Colon (tissue), 2 donors: ENCODE measurements around the gene AGFG1.

Experiments
- FAIRE-seq: peaks from 2 replicates; lab custom pipeline; 2012; peaks lifted over from hg19 to GRCh38; lab: Jason Lieb, UNC
- donor health status: control.
- donor health status: control.

AGFG1 gene

DNA sequence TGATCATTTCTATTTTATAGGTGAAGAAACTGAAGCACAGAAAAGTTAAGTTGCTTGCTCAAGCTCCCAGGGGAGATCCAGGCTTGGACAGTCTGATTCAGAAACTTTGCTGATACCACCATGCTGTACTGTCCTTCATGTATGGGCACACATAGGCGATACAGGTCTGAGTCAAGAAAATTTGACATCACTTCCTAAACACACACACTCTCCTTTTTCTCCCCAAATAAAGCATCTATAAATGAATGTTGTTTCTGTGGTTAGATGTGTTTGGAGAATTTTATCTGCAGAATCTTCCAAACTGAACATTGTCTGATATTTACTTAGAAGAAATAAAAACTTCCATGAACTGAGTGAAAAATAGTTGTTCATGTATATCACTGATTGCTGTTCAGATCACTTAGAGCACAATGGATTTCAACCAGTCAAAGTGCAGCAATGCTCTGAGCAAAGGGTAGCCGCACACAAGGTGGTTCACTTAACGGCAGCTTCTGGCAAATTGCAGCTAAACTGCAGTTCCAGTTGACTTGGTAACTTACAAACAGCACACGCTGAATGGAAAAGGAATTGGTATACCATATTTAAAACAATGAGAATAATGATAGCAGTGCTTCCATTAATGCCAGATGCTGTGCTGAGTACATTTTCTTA is 10.0 kb upstream of the AGFG1 start:
- no peak for FAIRE-seq

GRCh38 chr2:227462462-227462951 is 9.4 kb upstream of the AGFG1 start:
- no peak for FAIRE-seq

DNA sequence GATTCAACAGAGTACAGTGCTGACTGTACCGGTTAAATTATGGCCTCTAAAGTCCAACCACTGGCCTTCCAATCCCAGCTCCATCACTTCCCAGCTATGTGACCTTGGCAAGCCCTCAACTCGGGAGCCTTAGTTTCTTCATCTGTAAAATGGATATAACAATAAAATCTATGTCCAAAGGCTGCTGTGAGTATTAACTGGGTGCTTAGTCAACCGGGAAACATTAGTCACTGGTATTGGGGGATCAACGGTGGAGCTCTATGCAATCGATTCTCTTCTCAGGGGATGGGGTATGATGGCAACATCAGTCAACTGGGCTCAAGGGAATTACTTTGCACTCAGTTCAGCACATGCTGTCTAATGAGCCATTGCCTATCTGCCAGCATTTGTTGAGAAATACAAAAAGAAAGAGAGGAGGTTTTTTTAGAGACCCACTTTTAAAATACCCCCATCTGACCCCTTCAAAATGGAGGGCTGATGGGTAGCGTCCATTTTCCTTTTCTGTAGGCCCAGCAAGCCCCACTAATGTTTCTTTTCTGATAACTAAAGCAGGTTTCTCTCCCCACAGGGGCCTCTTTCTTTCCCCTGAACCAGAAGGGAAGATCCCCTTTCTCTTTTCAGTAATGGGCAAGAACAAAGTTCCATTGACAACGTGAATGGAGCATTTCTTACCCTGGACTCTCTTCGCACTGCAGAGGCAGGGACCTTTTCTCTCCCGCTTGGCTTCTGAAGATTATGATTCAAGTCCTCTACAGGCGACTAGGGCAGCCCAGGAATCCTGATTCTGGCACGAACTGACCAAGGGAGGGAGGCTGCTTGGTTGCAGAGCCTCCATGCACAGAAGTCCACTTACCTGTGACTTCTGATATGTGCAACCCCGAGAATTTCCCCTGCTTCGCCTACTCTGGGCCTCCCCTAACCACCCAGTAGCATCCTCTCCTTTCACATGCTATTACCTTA is 8.7 kb upstream of the AGFG1 start:
- no peak for FAIRE-seq

GRCh38 chr2:227464361-227464760 is 7.6 kb upstream of the AGFG1 start:
- FAIRE-seq: no peak

DNA sequence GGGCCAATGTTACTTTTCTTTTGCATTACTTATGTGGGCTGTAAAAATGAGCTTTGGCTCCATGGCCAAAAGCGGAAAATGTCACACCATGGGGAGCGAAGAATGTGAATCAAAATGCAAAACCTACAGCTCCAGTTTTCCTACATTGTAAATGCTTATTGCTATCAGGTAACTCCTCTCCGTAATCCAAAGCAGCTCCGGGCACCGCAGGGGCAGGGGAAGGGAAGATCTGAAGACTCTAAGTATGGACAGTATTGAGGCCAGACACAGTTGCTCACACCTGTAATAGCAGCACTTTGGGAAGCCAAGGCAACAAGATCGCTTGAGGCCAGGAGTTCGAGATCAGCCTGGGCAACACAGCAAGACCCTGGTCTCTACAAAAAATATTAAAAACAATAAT is 7.1 kb upstream of the AGFG1 start:
- no peak for FAIRE-seq

GRCh38 chr2:227466887-227467600 is 4.9 kb upstream of the AGFG1 start:
- FAIRE-seq: no peak

DNA sequence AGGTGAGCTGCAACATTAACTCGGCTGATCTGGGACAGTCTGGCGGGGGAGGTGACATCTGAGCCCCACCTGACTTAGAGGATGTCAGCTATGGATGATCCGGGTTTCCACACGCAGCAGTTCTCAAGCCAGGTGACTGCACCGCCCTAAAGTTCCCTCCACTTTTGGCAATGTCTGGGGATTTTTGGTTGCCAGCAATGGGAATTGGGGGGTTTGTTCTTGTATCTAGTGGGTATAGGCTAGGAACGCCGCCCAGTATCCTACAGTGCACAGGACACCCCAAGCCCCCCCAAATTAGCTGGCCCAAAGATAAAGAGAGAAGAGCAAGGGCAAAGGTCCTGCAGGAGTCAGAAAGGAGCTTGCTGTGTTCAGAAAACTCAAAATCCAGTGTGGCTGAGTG is 544 bp upstream of the AGFG1 start:
- FAIRE-seq: no peak

GRCh38 chr2:227472265-227473121 is 537 bp downstream of the AGFG1 start:
- FAIRE-seq: no peak

- no peak for FAIRE-seq
Measured at GRCh38 chr2:227473122-227473461, 1.1 kb downstream of the AGFG1 start.

DNA sequence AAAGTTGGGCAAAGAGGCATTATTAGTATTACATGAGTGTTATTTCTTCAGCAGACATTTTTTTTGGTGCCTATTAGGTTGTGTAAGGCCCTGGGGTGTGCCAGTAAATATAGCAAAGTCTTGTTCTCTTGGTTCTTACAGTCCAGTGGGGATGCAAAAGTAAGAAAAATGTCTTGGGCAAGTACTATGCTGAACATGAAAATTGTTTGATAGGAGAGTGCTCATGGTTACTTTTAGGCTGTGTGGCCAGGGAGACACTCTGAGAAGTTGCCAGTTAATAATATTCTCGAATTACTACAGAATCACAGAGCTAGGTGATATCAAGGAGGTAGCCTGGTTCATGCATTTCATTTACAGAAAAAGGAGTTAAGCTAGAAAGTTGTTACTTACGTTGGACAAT is 1.9 kb downstream of the AGFG1 start:
- FAIRE-seq: no peak

DNA sequence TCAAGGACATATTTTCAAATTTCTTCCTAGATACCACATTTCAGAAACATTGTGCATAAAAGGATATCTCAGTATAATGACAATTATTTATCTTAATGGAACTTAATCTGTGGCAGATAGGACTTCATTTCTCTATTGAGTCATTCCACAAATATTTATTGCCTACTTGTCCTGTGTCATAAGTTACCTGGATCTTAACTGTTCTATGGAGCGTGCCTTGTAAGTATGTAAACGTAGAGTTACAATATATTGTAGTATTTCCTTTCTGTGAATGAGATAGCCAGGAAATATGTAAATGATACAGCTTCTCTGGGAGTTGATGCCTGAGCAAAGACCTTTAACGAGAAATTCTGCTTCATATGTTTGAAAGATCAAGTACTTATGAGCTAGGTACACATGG is 2.5 kb downstream of the AGFG1 start:
- no peak for FAIRE-seq

DNA sequence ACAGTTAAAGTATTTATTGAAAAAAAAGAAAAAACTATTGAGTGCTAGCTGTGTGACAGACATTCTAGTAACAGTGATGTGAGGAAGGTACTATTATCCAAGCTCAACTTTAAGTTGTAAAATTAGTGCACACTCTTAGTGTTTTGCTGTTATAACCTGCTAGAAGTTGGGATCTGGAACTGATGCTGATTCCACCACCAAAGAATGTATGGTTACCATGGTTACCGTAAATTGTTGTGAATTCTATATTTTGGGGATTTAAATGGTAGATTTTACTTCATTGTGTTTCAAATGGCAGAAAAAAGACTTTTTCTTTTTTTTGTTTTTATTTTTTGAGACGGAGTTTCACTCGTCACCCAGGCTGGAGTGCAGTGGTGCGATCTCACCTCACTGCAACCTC is 5.3 kb downstream of the AGFG1 start:
- FAIRE-seq: no peak

GRCh38 chr2:227479865-227480475 is 8.0 kb downstream of the AGFG1 start:
- FAIRE-seq: no peak

- FAIRE-seq: no peak
Measured at GRCh38 chr2:227480528-227480927, 8.6 kb downstream of the AGFG1 start.

- no peak for FAIRE-seq
Measured at GRCh38 chr2:227482638-227483340, 10.8 kb downstream of the AGFG1 start.

DNA sequence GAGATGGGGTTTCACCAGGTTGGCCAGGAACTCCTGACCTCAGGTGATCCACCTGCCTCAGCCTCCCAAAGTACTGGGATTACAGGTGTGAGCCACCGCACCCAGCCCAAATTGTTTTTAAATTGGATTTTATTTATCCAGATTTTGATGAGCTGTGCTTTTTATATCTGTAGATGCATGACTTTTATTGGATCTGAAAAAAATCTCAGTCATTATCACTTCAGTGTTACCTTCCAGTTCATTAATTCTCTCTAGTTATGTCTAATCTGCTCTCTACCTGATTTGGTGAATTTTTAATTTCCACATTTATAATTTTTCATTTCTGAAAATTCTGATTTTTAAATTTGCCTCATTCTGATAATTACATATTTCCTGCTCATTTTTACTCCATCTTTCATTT is 13.5 kb downstream of the AGFG1 start:
- FAIRE-seq: no peak

GRCh38 chr2:227486688-227487087 is 14.7 kb downstream of the AGFG1 start:
- no peak for FAIRE-seq

GRCh38 chr2:227488045-227488444 is 16.1 kb downstream of the AGFG1 start:
- no peak for FAIRE-seq

GRCh38 chr2:227491386-227491785 is 19.4 kb downstream of the AGFG1 start:
- peak; percentile 92 for FAIRE-seq

DNA sequence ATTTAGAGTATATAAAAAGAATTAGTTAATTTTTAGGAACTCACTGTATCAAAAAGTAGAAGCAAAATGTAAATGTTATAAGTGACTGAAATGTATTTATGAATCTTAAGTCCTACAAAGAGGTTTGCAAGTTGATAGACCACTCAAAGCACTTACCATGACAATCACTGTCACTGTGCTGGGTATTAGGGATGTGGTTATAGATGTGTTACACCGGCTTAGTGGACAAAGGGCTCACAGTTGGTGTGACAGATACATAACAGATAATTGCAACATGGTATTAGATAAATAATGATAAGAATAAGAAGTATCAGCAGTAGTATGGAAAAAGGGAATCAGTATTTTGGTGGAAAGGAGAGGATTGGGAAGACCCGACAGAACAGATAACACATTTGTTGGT is 21.6 kb downstream of the AGFG1 start:
- FAIRE-seq: no peak

- FAIRE-seq: no peak
Measured at GRCh38 chr2:227497158-227497557, 25.2 kb downstream of the AGFG1 start.
